Measurements from ENCODE around the gene GPR39. TPM values are rescaled to one million over a fixed set of nuclear protein-coding genes. Genes with fewer than 3 reads are reported as not detected.

Gene GPR39
- total RNA-seq, 2 donors from 2014 or later = not detected

DNA sequence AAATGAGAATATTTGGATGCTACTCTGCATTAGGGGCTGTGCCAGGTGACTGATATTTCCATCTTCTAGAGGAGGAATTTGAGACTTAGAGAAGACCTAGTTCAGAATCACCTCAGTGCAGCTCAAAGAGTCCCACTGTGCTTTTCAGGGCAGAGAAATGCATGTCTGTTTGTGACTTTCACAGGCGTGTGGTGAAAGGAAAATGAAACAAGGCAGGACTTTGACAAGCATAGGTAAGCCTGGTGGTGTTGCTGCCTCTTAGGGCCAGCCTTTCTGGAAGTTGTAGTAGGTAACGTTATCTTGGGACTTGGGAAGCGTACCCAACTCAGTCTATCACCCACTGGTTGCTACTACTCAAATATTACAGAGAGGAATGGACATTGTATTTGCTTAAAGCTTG lies 2.6 kb downstream of the GPR39 start:
- Mint-ChIP-seq H3K4me1 (ENCODE audit: low read depth in 2 of 2) (no peaks in the 10 kb centered on the region), H3K27ac (no peak overlapping the region), H3K27me3 (peaks cover 7 to 8% of the 10 kb centered on the region in 2 donors), H3K9me3 (peaks cover 5% of the 10 kb centered on the region), H3K36me3 (no peaks in the 10 kb centered on the region), H3K4me3 (no peak overlapping the region)
- DNase-seq (ENCODE audit: low spot score) = no peak
- ATAC-seq = no peak

- peaks cover 7 to 8% of the 10 kb centered on the region in 2 donors for H3K27me3 Mint-ChIP-seq
- ATAC-seq = no peak
- no peaks in the 10 kb centered on the region for H3K36me3 Mint-ChIP-seq
- no peak overlapping the region for H3K27ac Mint-ChIP-seq
- peaks cover 5% of the 10 kb centered on the region for H3K9me3 Mint-ChIP-seq
- H3K4me3 Mint-ChIP-seq = no peak overlapping the region
- DNase-seq (ENCODE audit: low spot score) = no peak
- H3K4me1 Mint-ChIP-seq (ENCODE audit: low read depth in 2 of 2) = no peaks in the 10 kb centered on the region
Measured at GRCh38 chr2:132419941-132420340, 3.3 kb downstream of the GPR39 start.

- no peak overlapping the region for H3K27ac Mint-ChIP-seq
- no peaks in the 10 kb centered on the region for H3K36me3 Mint-ChIP-seq
- peaks cover 5% of the 10 kb centered on the region for H3K9me3 Mint-ChIP-seq
- DNase-seq (ENCODE audit: low spot score) (no peak), ATAC-seq (no peak)
- H3K4me1 Mint-ChIP-seq (ENCODE audit: low read depth in 2 of 2) = no peaks in the 10 kb centered on the region
- H3K27me3 Mint-ChIP-seq = peaks cover 0 to 2% of the 10 kb centered on the region in 2 donors
- no peak overlapping the region for H3K4me3 Mint-ChIP-seq
Measured at GRCh38 chr2:132420816-132421805, 4.5 kb downstream of the GPR39 start.

DNA sequence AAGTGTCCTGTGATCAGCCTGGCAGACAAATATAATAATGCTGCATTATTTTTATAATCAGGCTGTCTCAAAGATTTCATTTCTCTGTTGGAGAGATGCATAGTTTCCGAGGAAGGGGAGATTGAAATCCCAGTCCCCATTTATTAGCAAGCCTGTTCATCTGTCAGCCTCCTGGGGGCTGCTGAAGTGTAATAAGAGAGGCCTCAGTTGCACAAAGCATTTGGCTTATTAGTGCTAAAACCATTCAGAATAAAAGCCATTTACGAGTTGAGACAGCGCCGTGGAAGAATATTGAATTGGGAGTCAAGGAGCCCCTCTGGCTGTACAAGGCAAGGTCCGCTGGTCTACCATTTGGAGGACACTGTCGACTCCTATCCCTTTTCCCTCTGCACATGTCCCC lies 6.1 kb downstream of the GPR39 start:
- Mint-ChIP-seq H3K9me3 (peaks cover 5% of the 10 kb centered on the region), H3K4me3 (no peak overlapping the region), H3K27ac (no peak overlapping the region), H3K27me3 (peaks cover 0 to 2% of the 10 kb centered on the region in 2 donors), H3K36me3 (no peaks in the 10 kb centered on the region), H3K4me1 (ENCODE audit: low read depth in 2 of 2) (no peaks in the 10 kb centered on the region)
- ATAC-seq (no peak), DNase-seq (ENCODE audit: low spot score) (no peak)

DNA sequence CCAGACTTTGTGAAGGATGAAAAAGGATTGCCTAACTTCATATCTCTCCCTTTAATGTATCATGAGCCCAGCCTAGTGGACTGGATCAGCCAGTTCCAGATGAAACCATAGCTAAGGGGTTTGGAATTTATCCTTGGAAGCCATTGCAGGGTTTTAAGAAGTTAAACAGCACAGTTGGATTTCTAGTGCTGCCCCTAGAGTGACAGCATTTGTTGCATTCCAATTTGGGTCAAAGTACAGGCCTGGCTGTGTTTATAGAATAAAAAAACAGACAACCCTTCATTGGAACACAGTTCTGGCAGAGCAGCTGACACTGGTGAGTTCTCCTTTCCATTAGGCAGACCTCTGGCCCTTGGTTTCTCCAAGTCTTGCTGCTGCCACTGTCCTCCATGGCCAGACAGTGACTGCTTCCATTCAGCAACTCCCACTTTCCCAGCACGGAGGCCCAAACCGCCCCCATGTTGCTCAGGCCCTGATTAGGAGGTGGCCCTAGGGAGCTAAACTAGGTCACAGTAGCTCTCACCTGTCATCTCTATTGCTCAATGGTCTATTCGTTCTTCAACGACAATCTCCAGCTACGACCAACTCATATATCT lies 8.0 kb downstream of the GPR39 start:
- Mint-ChIP-seq H3K4me3 (no peak overlapping the region), H3K9me3 (peaks cover 5% of the 10 kb centered on the region), H3K27ac (no peak overlapping the region), H3K27me3 (no peaks in the 10 kb centered on the region), H3K36me3 (no peaks in the 10 kb centered on the region), H3K4me1 (ENCODE audit: low read depth in 2 of 2) (no peaks in the 10 kb centered on the region)
- no peak for DNase-seq (ENCODE audit: low spot score)
- ATAC-seq = no peak

GRCh38 chr2:132426033-132426432 lies 9.4 kb downstream of the GPR39 start:
- Mint-ChIP-seq H3K4me3 (no peak overlapping the region), H3K27ac (no peak overlapping the region), H3K36me3 (no peaks in the 10 kb centered on the region), H3K27me3 (no peaks in the 10 kb centered on the region), H3K9me3 (peaks cover 11% of the 10 kb centered on the region), H3K4me1 (ENCODE audit: low read depth in 2 of 2) (no peaks in the 10 kb centered on the region)
- DNase-seq (ENCODE audit: low spot score) = no peak
- no peak for ATAC-seq

DNA sequence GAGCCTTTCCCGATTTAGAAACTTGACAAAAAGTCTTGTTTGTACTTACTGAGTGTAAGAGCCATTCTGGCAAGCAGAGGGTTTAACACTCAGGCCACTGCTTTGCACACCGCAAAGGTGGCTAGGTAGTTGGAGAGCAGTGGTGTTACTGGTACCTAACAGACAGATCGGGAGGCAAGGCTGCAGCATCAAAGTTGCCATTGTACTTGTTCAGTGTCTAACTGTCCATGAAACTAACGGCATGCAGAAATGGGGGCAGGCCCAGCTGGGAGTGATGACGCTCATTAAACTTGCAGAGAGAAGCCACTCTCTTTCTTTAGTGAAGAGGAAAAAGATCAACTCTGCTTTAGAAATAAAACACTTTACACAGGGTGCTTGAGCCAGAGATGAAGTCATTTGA lies 10.1 kb downstream of the GPR39 start:
- H3K27me3 Mint-ChIP-seq = no peaks in the 10 kb centered on the region
- no peaks in the 10 kb centered on the region for H3K36me3 Mint-ChIP-seq
- no peaks in the 10 kb centered on the region for H3K4me1 Mint-ChIP-seq (ENCODE audit: low read depth in 2 of 2)
- H3K4me3 Mint-ChIP-seq = no peak overlapping the region
- H3K27ac Mint-ChIP-seq = no peak overlapping the region
- no peak for DNase-seq (ENCODE audit: low spot score)
- peaks cover 11% of the 10 kb centered on the region for H3K9me3 Mint-ChIP-seq
- no peak for ATAC-seq

GRCh38 chr2:132429351-132429750 lies 12.7 kb downstream of the GPR39 start:
- ATAC-seq = no peak
- no peaks in the 10 kb centered on the region for H3K27me3 Mint-ChIP-seq
- no peaks in the 10 kb centered on the region for H3K4me1 Mint-ChIP-seq (ENCODE audit: low read depth in 2 of 2)
- H3K9me3 Mint-ChIP-seq = peaks cover 11% of the 10 kb centered on the region
- no peaks in the 10 kb centered on the region for H3K36me3 Mint-ChIP-seq
- no peak for DNase-seq (ENCODE audit: low spot score)
- H3K27ac Mint-ChIP-seq = no peak overlapping the region
- no peak overlapping the region for H3K4me3 Mint-ChIP-seq

DNA sequence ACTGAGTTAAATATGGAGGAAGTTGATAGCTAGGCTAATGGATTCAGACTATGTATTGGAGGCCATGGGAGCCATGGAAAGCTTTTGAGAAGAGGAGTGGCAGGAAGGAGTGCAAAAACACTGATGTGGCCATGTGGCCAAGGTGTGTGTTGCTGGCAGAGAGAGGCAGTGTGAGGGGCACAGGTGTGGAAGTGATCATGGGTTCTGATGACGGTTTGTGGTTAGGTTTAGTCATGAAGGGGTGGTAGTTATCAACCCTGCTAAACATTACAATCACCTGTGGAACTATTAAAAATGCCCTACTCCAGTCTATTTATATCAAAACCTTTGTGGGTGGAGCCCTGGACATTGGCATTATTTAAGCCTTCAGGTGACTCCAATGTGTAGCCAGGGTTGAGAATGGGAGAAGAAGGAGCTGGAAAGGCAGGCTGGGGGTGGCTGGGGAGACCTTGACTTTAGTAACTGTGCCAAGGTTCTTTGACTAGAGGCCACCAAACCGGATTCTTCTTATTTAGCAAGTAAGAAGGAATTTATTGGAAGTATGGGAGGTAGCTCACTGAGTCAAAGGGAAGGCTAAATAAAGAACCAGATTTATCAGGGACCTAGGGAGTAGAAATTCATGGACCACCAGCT lies 13.5 kb downstream of the GPR39 start:
- Mint-ChIP-seq H3K4me1 (ENCODE audit: low read depth in 2 of 2) (no peaks in the 10 kb centered on the region), H3K27me3 (no peaks in the 10 kb centered on the region), H3K27ac (no peak overlapping the region), H3K4me3 (no peak overlapping the region), H3K36me3 (no peaks in the 10 kb centered on the region), H3K9me3 (peaks cover 11% of the 10 kb centered on the region)
- ATAC-seq (no peak), DNase-seq (ENCODE audit: low spot score) (no peak)

GRCh38 chr2:132430895-132431294 lies 14.3 kb downstream of the GPR39 start:
- Mint-ChIP-seq H3K36me3 (no peaks in the 10 kb centered on the region), H3K27me3 (no peaks in the 10 kb centered on the region), H3K4me1 (ENCODE audit: low read depth in 2 of 2) (no peaks in the 10 kb centered on the region), H3K27ac (no peak overlapping the region), H3K9me3 (peaks cover 11% of the 10 kb centered on the region), H3K4me3 (no peak overlapping the region)
- DNase-seq (ENCODE audit: low spot score) (no peak), ATAC-seq (no peak)

- no peaks in the 10 kb centered on the region for H3K36me3 Mint-ChIP-seq
- H3K4me3 Mint-ChIP-seq = no peak overlapping the region
- H3K27ac Mint-ChIP-seq = no peak overlapping the region
- DNase-seq (ENCODE audit: low spot score) (no peak), ATAC-seq (no peak)
- H3K27me3 Mint-ChIP-seq = no peaks in the 10 kb centered on the region
- H3K4me1 Mint-ChIP-seq (ENCODE audit: low read depth in 2 of 2) = no peaks in the 10 kb centered on the region
- no peaks in the 10 kb centered on the region for H3K9me3 Mint-ChIP-seq
Measured at GRCh38 chr2:132437852-132438669, 21.5 kb downstream of the GPR39 start.

- H3K27me3 Mint-ChIP-seq = no peaks in the 10 kb centered on the region
- no peaks in the 10 kb centered on the region for H3K4me1 Mint-ChIP-seq (ENCODE audit: low read depth in 2 of 2)
- H3K36me3 Mint-ChIP-seq = no peaks in the 10 kb centered on the region
- H3K27ac Mint-ChIP-seq = no peak overlapping the region
- no peaks in the 10 kb centered on the region for H3K9me3 Mint-ChIP-seq
- ATAC-seq = no peak
- DNase-seq (ENCODE audit: low spot score) = no peak
- H3K4me3 Mint-ChIP-seq = no peak overlapping the region
Measured at GRCh38 chr2:132438691-132439090, 22.1 kb downstream of the GPR39 start.

- Mint-ChIP-seq H3K36me3 (no peaks in the 10 kb centered on the region), H3K4me1 (ENCODE audit: low read depth in 2 of 2) (no peaks in the 10 kb centered on the region), H3K27me3 (no peaks in the 10 kb centered on the region), H3K9me3 (no peaks in the 10 kb centered on the region), H3K4me3 (no peak overlapping the region), H3K27ac (no peak overlapping the region)
- no peak for ATAC-seq
- no peak for DNase-seq (ENCODE audit: low spot score)
Measured at GRCh38 chr2:132439703-132440398, 23.2 kb downstream of the GPR39 start.

Data from natural killer cell treated with Interleukin-12 subunit alpha and Interleukin-12 subunit beta and Interleukin-15 and Interleukin-18, amount 100 ng/mL, for 72 hours (primary cell).